ENCODE results near the gene RALGAPA2.
A peak's percentile ranks its signal among the peaks of the same experiment; 100 is the strongest.
"Not testable (repeated sequence)": the region's sequence is repeated elsewhere in the genome, so short reads cannot be mapped to it uniquely, and the experiment has no call there.

Gene RALGAPA2

GRCh38 chr20:20547221-20547875, 165.1 kb downstream of the RALGAPA2 start:
- DNase-seq, result no peak

- no peak for DNase-seq
These were observed 166.0 kb downstream of the RALGAPA2 start for GRCh38 chr20:20546402-20546801.

DNA sequence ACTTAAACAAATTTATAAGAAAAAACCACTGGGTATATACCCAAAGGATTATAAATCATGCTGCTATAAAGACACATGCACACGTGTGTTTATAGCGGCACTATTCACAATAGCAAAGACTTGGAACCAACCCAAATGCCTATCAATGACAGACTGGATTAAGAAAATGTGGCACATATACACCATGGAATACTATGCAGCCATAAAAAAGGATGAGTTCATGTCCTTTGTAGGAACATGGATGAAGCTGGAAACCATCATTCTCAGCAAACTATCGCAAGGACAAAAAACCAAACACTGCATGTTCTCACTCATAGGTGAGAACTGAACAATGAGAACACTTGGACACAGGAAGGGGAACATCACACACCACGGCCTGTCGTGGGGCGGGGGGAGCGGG, 169.1 kb downstream of the RALGAPA2 start:
- DNase-seq, result not testable (repeated sequence)

GRCh38 chr20:20536240-20536933, 176.1 kb downstream of the RALGAPA2 start:
- DNase-seq, result no peak

DNA sequence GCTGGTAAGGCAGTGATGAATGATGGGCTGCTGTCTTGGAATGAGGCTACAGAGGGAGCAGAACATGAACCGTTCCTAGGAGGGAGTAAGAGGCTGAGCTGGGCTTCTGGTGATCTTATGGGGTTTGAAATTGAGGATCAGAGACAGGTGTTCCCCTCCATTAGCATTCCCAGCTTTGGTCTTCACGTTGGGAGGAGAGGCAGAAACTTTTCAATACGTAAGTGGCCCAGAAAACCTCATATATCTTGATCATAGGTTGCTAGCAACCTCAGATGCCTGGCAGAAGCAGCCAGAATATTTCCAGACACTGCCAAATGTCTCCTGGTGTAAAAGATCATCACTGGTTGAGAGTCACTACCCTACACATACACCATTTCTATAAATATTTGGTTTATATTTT, 177.4 kb downstream of the RALGAPA2 start:
- DNase-seq, result no peak

DNA sequence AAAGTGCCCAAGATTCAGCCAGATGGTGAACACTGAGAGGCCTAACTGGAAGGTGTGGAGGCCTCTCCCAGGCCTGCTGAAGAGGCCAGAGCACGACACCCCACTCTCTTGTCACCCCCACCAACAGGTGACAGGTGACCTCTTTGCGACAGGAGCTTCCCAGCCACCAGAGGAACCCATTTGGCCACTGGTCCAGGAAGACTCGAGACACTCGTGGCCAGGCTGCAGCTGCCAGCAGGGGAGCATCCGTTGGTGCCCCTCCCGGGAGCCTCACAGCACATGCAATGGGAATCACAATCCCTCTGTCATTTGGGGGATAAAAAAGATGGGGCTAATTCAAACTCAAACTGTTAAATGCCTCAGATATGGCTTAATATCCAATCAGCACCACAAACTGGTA, 181.2 kb downstream of the RALGAPA2 start:
- no peak for DNase-seq

DNA sequence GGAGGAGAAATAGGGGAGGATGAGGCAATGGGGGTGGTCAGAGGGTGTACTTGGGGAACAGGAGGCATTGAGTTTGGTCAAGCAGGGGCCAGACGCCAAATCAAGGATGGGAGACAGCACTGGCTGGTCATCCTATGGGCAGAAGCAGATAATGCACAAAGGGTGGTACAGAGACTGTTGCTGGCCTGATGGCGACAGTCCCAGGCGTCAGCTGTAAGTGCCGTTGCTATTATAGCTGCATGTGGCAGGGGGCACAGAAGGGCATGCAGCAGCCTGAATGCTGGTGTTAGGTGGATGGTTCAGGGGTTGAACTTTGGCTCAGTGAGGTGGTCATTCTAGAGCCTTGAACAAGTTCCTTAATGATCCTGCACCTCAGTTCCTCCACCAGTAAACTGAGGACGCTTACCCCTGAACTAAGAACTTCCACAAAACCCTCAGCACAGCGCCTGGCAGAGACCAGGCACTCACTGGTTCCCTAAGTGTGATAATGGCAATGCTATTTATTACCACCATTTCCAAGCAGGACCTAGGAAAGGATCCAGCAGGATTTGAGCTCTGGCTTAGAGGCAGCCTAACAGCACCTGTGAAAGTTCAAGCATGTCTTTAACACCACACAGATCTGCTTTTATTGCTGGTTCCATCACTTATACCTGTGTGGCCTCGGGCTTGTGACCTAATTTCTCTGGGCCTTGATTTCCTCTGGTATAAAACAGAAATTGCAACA, 181.9 kb downstream of the RALGAPA2 start:
- peak in 26 of 58 donors; percentile 4 to 65 (median 35) for DNase-seq

- no peak for DNase-seq
These were observed 182.8 kb downstream of the RALGAPA2 start for GRCh38 chr20:20529597-20529996.

- no peak for DNase-seq
These were observed 183.6 kb downstream of the RALGAPA2 start for GRCh38 chr20:20528861-20529260.

- peak in 1 of 58 donors; percentile 4 for DNase-seq
These were observed 184.8 kb downstream of the RALGAPA2 start for GRCh38 chr20:20527661-20528060.

- DNase-seq, result peak in 22 of 58 donors; percentile 3 to 71 (median 26)
These were observed 186.7 kb downstream of the RALGAPA2 start for GRCh38 chr20:20525756-20526155.

- no peak for DNase-seq
These were observed 187.2 kb downstream of the RALGAPA2 start for GRCh38 chr20:20525214-20525613.

GRCh38 chr20:20524756-20525155, 187.7 kb downstream of the RALGAPA2 start:
- DNase-seq, result no peak

GRCh38 chr20:20521736-20522135, 190.7 kb downstream of the RALGAPA2 start:
- DNase-seq, result no peak

- DNase-seq, result no peak
These were observed 191.7 kb downstream of the RALGAPA2 start for GRCh38 chr20:20520776-20521175.

DNA sequence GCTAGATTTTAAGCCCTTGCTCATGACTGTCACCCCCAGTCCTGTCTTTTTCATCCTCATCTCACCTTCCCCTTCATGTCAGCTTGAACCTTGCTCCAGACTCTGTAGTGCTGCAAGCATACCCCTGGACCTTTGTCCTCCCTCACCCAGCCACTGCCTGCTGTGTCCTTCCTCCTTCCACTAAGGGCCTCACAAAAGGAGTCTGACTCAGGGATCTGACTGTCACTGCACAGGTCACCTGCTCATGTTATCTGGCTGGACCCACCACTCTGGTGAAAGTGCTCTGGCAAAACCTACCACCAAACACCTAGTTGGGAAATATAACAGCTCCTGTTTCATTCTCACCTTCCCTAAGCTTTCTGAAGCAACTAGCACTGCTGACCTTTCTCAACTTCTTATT, 193.2 kb downstream of the RALGAPA2 start:
- DNase-seq, result no peak

- no peak for DNase-seq
These were observed 194.2 kb downstream of the RALGAPA2 start for GRCh38 chr20:20518263-20518662.

DNA sequence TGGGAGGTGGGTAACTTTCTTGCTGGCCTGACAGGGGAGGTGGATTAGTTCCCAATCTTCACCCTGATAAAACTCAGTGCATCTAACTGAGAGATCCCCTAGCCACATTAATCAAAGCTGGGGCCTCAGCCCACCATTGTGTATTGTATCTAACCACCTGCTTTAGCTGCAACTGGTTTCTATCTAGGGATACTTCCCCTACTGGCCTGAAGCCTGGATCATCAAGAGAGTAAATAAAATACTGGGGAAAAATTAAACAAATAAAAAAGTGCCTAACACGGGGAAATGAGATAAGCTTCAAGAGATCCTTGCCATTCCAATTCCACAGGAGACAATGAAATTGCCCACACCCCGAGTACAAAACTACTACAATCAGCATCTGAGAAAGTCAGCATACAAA, 195.1 kb downstream of the RALGAPA2 start:
- no peak for DNase-seq

DNA sequence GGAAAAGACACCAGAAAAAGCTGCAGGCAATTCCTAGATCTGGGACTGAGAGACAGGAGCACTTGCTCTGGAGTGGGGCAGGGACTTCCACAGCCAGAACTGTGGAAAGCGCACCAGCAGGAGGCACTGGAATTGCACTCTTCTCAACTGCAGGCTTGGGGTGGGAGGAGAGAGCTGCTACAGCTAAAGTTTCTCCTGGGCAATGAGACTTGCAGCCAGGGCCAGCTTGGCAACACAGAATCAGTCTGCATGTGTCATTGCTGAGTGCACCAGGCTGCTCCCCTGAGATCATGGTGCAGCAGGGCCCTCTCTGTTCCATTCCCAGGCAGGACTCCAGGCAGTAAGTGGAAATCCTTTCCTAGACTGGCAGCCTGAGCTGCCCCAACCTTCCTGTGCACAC, 198.7 kb downstream of the RALGAPA2 start:
- DNase-seq, result peak in 18 of 58 donors; percentile 5 to 53 (median 28)

DNA sequence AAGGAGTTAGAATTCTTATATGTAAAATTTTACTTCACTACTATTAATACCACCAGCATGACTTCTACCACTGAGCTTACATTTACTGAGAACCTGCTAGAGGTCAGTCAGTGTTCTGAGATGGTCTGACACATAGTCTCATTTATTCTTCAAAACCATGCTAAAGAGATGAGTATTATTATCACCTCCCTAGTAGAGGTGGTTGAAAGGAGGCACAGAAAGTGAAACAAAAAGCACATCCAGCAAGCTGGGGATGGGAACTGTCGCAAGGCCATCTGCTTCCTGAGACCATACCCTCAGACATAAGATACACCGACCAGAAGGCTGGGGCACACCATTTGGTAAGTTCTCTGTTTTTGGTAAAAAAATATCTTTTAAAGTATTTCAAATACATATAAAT, 206.9 kb downstream of the RALGAPA2 start:
- no peak for DNase-seq

DNA sequence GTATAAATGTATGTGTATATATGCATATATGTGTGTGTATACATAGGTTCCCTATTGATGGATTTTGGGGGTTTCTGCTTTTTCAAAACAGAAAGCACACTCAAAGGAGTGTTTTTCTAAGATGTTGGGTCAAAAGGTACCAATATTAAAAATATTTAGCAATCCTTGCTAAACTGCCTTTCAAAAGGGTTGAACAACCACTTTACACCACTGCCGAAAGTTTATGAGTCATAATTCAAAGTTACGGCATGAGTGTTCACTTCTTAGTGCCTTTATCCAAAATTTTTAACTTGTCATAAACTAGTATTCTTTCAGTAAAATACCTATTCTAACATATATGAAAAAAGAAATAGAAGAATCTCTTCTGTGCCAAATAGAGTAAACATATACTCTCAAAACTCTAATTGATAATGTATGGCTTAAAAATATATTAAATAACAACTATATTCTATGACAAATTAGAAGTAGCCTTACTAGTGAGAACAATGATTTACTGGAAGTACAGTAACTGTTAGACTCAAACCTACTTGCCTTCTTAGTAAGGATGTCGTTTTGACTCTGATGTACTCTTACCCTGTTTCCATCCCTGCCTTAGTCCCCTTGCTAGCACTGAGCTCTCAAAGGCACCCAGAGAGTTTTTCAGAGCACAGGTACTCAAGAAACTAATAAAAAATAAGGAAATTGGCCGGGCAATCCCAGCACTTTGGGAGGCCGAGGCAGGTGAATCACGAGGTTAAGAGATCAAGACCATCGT, 208.5 kb downstream of the RALGAPA2 start:
- DNase-seq, result no peak

DNA sequence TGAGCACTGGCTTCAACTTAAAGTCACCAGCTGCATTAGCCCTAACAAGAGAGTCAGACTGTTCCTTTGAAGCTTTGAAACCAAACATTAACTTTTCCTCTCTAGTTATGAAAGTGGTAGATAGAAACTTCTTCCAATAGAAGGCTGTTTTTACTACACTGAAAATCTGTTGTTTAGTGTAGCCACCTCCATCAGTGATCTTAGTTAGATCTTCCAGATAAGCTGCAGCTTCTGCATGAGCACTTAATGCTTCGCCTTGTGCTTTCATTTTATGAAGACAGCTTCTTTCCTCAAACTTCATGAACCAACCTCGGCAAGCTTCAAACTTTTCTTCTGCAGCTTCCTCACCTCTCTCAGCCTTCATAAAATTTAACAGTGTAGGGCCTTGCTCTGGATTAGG, 211.3 kb downstream of the RALGAPA2 start:
- no peak for DNase-seq
